Measurements from ENCODE around the gene CTIF.

The CTIF gene

DNA sequence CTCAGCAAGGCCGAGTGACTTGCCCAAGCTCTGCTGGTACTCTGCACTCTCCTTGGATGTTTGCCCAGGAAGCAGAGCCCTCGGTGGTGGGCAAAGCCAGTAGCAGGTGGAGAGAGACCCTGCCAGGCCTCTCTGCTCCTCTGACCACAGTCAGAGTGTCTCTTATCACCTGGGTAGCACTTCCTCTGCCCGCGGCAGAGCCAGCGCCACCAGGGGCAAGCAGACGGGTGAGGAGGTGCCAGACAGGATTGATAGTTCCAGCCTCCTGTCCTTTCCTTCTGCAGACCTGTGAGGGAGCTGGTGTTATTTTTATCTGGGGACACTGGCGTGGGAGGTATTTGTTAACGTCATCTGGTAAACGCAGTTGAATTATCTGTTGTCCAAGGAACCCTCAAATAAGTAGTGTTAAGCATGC, 259.0 kb downstream of the CTIF start:
- no peak overlapping the region for H3K9ac ChIP-seq (ENCODE audit: insufficient read length)

DNA sequence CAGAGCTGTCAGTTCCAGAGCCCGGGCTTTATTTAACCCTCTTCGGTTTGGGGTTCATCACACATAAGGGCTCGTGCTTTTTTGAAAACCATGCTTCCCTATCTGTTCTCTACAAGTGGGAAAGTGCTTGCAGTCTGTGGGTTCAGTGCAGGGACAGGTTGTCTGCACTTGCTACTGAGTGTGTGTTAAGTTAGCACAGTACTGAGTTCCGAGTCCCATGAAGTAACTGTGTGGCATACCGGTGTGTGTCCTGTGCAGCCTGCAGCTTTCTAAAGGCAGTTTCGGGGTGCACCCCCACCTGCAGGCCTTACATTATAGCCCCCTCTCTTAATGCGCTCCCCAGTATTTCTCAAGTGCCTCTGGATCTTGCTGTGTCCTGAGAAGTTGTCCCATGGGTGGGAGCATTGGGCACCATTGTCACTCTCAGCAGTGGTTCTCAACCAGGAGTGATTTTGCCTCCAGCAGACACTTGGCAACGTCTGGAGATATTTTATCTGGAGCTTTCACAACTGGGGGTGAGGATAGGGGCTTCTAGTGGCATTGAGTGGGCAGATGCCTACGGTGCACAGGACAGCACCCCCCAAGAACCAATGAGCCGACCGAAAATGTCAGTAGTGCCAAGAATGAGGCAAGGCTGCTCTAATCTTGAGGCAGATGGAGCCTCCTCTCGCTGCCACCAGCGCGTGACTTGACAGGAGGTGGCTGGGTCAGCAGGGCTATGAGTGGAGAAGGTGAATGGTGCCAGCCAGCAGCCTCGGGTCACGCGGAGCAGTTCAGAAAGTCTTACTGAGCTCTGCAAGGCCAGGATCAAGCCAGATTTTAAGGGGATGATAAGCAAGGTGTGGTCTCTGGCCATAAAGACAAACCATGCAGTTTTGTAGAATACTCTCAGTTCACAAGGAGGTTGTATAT, 259.8 kb downstream of the CTIF start:
- Histone ChIP-seq H3K27ac (no peak overlapping the region), H3K9ac (ENCODE audit: insufficient read length) (no peak overlapping the region), H3K4me3 (no peak overlapping the region), H3K36me3 (ENCODE audit: insufficient read depth, low read length) (no peaks in the 10 kb centered on the region; the same call in 1 of the 2 replicates), H3K9me3 (ENCODE audit: low read depth, low read length) (no peaks in the 10 kb centered on the region)
- no peak for DNase-seq (ENCODE audit: low read depth, low spot score)
- no peak for TF ChIP-seq POLR2AphosphoS5 (IDR thresholded peaks at IDR 0.05; ENCODE audit: borderline replicate concordance, low read depth, low read length)
- no peak for TF ChIP-seq FOXP2 (optimal IDR thresholded peaks at IDR 0.05; ENCODE audit: control extremely low read depth, extremely low read length, insufficient read depth)
- no peak for TF ChIP-seq EZH2 (IDR thresholded peaks at IDR 0.05)

More for the DNA sequence above, 259.0 kb downstream of the CTIF start:
- Histone ChIP-seq H3K27ac (no peak overlapping the region), H3K4me3 (no peak overlapping the region), H3K9me3 (ENCODE audit: low read depth, low read length) (no peaks in the 10 kb centered on the region), H3K36me3 (ENCODE audit: insufficient read depth, low read length) (no peaks in the 10 kb centered on the region; the same call in 1 of the 2 replicates)
- no peak for DNase-seq (ENCODE audit: low read depth, low spot score)
- no peak for TF ChIP-seq EZH2 (IDR thresholded peaks at IDR 0.05)
- no peak for TF ChIP-seq POLR2AphosphoS5 (IDR thresholded peaks at IDR 0.05; ENCODE audit: borderline replicate concordance, low read depth, low read length)
- no peak for TF ChIP-seq FOXP2 (optimal IDR thresholded peaks at IDR 0.05; ENCODE audit: control extremely low read depth, extremely low read length, insufficient read depth)

DNA sequence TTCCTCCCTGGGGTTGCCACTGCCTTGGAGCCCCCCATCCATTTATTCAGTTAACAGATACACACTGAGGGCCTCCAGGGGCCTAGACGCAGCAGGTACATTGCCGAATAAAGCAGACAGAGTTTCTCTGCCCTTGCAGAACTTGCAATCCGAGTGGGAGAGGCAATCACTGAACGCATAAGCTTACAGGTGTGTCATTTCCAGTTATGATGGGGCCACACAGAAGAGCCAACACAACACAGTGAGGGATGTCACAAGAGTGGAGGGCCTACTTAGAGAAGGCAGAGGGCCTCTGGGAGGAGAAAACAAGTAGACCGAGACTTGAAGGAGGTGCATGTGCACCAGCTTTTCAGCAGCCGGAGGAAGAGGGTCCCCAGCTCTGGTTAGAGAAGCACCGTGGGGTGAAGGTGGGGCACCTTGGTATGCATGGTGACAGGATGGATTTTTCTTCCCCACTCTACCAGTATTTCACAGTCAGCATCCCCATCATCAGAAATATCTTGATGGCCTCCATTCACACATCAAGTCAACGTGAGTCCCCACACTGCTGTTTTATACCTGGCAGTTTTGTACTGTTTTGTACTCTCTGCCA, 261.0 kb downstream of the CTIF start:
- Histone ChIP-seq H3K9ac (ENCODE audit: insufficient read length) (no peak overlapping the region), H3K27ac (no peak overlapping the region), H3K9me3 (ENCODE audit: low read depth, low read length) (no peaks in the 10 kb centered on the region), H3K4me3 (no peak overlapping the region), H3K36me3 (ENCODE audit: insufficient read depth, low read length) (no peaks in the 10 kb centered on the region; the same call in 1 of the 2 replicates)
- DNase-seq (ENCODE audit: low read depth, low spot score): no peak
- no peak for TF ChIP-seq POLR2AphosphoS5 (IDR thresholded peaks at IDR 0.05; ENCODE audit: borderline replicate concordance, low read depth, low read length)
- TF ChIP-seq EZH2 (IDR thresholded peaks at IDR 0.05): no peak
- no peak for TF ChIP-seq FOXP2 (optimal IDR thresholded peaks at IDR 0.05; ENCODE audit: control extremely low read depth, extremely low read length, insufficient read depth)

DNA sequence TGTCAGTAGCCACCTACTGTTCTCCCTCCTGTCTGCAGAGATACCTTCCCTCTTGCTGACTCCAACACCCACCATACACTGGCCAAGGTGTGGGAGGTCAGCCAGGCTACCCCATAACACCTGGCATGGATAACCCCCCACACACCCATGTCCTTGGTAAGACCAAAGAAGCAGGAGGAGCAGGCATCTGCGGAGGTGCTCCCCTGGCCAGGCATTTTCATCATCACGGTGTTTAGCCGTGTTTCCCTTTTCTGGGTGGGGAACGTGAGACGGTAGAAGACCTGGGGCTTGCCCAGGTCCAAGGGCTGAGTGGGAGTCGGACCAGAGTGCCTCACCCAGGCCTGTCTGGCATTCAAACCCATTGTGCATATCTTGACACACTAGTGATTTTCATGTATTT, 261.6 kb downstream of the CTIF start:
- TF ChIP-seq EZH2 (IDR thresholded peaks at IDR 0.05) (no peak), FOXP2 (optimal IDR thresholded peaks at IDR 0.05; ENCODE audit: control extremely low read depth, extremely low read length, insufficient read depth) (no peak), POLR2AphosphoS5 (IDR thresholded peaks at IDR 0.05; ENCODE audit: borderline replicate concordance, low read depth, low read length) (no peak)

DNA sequence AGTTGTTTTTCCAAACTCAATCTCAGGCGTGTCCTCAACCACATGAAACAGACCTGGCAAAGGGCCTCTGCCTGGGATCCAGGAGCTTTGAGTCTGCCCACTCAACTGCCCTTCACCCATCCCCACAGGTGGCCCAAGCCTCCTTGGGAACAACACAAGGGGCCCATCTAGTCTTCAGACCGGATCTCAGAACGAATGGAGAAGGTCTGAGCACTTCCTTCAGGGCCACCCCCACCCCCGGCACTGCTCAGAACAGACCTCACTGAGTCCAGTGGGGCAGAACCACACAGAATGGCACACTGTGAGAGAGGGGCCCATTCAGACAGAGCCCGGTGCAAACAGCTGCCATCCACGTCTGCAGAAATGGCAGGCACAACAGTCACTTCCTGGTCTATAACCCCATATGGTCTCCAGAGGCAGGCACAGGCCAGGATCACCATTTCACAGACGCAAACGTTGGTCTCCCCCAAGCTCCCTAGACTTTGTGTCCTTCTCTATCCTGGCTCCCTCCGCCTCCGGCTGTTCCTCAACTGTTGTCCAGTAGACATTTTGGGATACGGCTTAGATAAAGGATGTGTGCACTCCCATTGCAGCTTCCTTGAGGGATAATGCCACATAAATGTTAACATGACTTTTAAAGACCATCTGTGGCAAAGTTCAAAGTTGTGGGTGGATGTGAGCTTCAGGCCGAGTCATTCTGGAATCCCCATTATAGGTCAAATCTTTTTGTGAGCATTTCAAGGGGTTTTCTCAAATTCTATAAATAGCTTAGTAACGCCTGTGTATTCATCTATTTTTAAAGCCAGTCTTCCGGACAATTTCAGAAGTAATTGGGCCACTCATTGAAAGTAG, 262.3 kb downstream of the CTIF start:
- H3K36me3 ChIP-seq (ENCODE audit: insufficient read depth, low read length): no peaks in the 10 kb centered on the region; the same call in 1 of the 2 replicates
- H3K9ac ChIP-seq (ENCODE audit: insufficient read length): no peak overlapping the region
- H3K27ac ChIP-seq: no peak overlapping the region
- H3K9me3 ChIP-seq (ENCODE audit: low read depth, low read length): no peaks in the 10 kb centered on the region
- no peak overlapping the region for H3K4me3 ChIP-seq
- TF ChIP-seq POLR2AphosphoS5 (IDR thresholded peaks at IDR 0.05; ENCODE audit: borderline replicate concordance, low read depth, low read length) (no peak), FOXP2 (optimal IDR thresholded peaks at IDR 0.05; ENCODE audit: control extremely low read depth, extremely low read length, insufficient read depth) (no peak), EZH2 (IDR thresholded peaks at IDR 0.05) (no peak)
- no peak for DNase-seq (ENCODE audit: low read depth, low spot score)

More for the DNA sequence above, 261.6 kb downstream of the CTIF start:
- DNase-seq (ENCODE audit: low read depth, low spot score): no peak
- Histone ChIP-seq H3K36me3 (ENCODE audit: insufficient read depth, low read length) (no peaks in the 10 kb centered on the region; the same call in 1 of the 2 replicates), H3K27ac (no peak overlapping the region), H3K4me3 (no peak overlapping the region), H3K9ac (ENCODE audit: insufficient read length) (no peak overlapping the region), H3K9me3 (ENCODE audit: low read depth, low read length) (no peaks in the 10 kb centered on the region)

DNA sequence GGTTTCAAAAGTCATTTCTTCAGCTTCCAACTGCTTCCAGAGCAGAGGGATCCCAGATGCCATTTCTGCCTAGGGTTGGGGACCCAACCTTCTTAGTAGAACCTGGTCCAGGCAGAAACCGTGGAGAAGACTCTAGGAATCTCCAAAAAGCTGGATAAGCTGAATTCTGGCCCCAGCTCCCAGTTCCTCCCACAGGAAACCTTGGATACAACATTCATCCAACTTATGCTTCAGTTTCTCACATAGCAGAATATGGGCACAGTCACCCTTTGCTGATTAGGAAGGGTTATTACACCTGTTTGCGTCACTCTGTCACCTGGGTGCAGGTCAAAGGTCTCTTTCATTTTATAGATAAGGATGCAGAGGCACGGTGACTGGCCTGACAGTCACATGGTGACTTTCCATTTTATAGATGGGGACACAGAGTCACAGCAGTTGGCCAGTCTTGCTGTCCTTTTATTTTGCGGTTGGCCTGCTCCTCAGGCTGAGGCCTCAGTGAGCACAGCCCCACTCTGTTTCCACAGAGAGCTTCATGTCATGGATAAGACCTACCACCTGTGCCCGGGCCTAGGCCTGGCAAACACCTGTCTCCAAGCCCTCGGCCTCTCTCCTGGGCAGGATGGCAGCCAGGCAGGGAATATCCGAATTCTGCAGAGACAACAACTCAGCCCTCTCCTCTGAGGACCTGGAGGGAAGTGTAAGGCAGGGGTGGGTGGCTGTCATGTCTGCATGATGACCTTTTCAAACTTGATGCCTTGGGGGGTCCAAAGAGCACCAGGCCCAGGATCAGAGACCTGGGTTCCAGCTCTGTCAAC, 263.1 kb downstream of the CTIF start:
- TF ChIP-seq FOXP2 (optimal IDR thresholded peaks at IDR 0.05; ENCODE audit: control extremely low read depth, extremely low read length, insufficient read depth) (no peak), POLR2AphosphoS5 (IDR thresholded peaks at IDR 0.05; ENCODE audit: borderline replicate concordance, low read depth, low read length) (no peak)
- H3K9ac ChIP-seq (ENCODE audit: insufficient read length): no peak overlapping the region

DNA sequence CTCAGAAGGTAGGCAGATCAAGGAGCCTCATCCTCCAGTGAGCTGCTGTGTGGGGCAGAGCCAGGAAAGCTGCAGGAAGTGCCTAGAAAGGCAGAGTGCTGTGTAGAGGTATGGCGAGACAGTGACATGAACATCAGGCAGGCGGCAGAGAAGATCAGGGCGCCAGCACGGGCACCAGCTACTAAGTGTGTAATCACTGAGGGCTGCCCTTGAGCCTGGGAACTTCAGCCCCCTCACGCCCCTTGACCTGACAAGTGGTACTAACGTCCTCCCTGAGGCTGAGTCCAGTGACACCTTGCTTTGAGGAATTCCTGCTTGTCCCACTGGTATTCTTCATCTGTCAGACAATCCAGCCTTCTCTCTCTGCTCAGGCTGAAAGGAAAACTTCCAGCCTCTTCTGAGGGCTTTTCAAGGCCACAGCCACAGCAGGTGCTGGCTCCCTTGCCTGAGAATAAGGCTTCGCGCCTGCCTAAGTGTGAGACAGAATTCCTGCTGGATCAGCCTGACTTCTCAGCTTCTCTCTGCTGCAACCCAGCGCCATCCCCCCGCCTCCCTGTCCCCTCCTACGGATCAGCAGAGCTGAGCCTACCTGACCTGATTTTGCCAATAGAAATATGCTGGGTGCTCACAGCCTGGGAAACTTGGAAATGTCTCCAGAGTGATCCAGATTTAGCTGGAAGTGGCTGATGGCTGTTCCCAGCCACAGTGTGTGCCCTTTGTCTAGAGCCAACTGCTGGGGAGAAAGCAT, 263.9 kb downstream of the CTIF start:
- Histone ChIP-seq H3K9ac (ENCODE audit: insufficient read length) (no peak overlapping the region), H3K4me3 (no peak overlapping the region), H3K9me3 (ENCODE audit: low read depth, low read length) (no peaks in the 10 kb centered on the region), H3K36me3 (ENCODE audit: insufficient read depth, low read length) (no peaks in the 10 kb centered on the region; the same call in 1 of the 2 replicates), H3K27ac (no peak overlapping the region)
- DNase-seq (ENCODE audit: low read depth, low spot score): no peak
- TF ChIP-seq EZH2 (IDR thresholded peaks at IDR 0.05) (no peak), FOXP2 (optimal IDR thresholded peaks at IDR 0.05; ENCODE audit: control extremely low read depth, extremely low read length, insufficient read depth) (no peak), POLR2AphosphoS5 (IDR thresholded peaks at IDR 0.05; ENCODE audit: borderline replicate concordance, low read depth, low read length) (no peak)

More for the DNA sequence above, 263.1 kb downstream of the CTIF start:
- Histone ChIP-seq H3K9me3 (ENCODE audit: low read depth, low read length) (no peaks in the 10 kb centered on the region), H3K36me3 (ENCODE audit: insufficient read depth, low read length) (no peaks in the 10 kb centered on the region; the same call in 1 of the 2 replicates), H3K27ac (no peak overlapping the region), H3K4me3 (no peak overlapping the region)
- no peak for DNase-seq (ENCODE audit: low read depth, low spot score)
